Stimulated activated CD4-positive, alpha-beta T cell treated with anti-CD3 and anti-CD28 coated beads, Interleukin-2, amount 100 ng/mL, for 48 hours (primary cell): ENCODE measurements around the gene CARMIL3.
"Not testable (repeated sequence)": the region's sequence is repeated elsewhere in the genome, so short reads cannot be mapped to it uniquely, and the experiment has no call there.

ENCODE experiments used
- DNase-seq, 2 donors: peaks; one replicate each; pipeline ENCODE4 v3.0.0-alpha.2; 2020

Gene CARMIL3

DNA sequence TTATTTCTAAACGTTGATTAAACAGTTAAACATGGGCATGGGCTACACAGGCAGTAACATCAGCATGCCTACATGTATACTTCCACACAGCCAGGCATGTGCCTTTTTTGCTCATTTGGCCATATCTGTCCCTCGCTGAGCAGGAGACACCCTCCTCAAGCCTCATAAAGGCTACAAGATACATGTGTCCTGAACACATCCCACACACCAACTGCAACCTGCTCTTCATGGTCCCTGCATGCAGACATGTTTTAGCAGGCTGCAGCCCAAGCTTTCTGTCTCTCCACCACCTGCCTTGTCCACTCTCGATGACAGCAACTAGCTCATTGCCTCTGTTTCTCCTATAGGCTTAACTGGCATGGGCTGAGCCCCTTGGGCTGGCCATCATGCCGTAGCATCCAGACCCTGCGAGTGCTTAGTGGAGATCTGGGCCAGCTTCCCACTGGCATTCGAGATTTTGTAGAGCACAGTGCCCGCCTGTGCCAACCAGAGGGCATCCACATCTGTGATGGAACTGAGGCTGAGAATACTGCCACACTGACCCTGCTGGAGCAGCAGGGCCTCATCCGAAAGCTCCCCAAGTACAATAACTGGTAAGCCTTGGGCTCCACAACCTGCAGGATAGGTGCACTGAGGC lies 44.9 kb downstream of the CARMIL3 start:
- DNase-seq = no peak

DNA sequence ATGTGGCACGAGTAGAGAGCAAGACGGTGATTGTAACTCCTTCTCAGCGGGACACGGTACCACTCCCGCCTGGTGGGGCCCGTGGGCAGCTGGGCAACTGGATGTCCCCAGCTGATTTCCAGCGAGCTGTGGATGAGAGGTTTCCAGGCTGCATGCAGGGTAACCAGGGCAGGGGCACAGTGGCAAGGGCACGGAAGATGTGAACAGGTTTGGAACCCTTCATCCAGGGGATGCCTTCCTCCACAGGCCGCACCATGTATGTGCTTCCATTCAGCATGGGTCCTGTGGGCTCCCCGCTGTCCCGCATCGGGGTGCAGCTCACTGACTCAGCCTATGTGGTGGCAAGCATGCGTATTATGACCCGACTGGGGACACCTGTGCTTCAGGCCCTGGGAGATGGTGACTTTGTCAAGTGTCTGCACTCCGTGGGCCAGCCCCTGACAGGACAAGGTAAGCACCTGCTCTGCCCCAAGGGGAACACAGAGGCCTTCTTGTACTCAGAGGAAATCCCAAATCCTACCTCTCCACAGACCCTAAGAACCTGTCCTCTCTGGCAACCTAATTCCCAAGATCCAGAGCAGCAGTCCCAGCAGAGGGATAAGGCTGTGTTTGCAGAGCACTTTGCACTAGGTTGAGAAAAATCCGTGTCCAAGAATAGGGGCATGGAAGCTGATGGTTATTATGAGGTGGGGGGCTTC lies 46.6 kb downstream of the CARMIL3 start:
- no peak for DNase-seq

DNA sequence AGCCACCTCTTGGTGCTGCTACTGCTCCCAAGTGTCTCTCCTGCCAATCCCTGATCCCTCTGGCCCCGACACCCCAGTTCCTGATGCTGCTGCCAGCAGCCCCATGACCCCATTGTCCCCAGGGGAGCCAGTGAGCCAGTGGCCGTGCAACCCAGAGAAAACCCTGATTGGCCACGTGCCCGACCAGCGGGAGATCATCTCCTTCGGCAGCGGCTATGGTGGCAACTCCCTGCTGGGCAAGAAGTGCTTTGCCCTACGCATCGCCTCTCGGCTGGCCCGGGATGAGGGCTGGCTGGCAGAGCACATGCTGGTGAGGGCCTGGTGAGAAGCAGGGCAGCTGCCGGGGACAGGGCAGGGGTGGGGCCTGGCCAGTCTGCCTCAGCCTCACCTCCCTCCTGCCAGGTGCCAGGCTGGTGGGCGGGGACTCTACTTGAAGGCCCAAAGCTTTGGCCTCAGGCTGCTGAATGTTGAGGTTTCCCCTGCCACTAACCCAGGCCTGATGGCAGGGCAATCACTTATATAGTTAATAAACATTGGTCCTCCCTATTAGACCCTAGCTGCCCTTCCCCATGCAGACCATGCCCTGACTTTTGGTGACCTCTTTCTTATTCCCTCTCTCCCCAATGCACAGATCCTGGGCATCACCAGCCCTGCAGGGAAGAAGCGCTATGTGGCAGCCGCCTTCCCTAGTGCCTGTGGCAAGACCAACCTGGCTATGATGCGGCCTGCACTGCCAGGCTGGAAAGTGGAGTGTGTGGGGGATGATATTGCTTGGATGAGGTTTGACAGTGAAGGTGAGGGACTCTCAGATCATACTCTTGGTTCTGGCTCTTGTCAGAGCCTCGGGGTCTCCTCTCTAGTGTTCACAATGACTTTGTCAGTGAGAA lies 47.4 kb downstream of the CARMIL3 start:
- no peak for DNase-seq

DNA sequence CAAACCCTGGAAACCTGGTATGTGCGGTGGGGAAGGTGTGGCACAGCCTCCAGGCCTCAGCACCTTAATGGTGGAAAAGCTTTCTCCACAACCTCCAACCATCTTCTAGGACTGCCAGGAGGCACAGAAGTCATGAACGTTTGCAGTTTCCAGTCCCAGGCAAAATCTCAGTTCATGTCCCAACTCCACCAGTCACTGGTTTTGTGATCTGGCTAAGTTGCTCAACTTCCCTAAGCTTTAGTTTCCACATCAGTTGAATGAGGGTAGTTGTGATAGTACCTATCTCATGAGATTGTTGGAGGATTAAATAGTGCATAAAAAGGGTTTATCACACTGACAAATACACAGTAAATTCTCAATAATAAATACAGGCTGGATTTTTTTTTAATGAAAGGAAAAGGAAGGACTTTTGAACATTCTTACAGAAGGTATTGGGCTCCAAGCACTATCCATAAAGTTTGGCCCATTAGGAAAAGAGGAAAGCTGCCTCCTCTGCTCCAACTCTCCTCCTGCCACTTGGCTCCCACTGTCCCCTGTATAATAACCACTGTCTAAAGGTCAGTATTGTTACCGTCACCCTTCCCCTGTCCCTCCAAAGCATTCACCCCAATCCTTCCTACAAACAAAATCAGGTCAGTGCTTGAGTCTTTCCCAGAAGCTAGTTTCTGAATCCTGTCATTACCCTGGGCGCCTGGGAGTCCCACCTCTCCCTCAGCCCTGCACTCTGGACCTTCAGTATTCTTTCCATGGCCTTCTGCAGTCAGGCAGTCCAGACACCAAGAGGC lies 48.6 kb downstream of the CARMIL3 start:
- no peak for DNase-seq

DNA sequence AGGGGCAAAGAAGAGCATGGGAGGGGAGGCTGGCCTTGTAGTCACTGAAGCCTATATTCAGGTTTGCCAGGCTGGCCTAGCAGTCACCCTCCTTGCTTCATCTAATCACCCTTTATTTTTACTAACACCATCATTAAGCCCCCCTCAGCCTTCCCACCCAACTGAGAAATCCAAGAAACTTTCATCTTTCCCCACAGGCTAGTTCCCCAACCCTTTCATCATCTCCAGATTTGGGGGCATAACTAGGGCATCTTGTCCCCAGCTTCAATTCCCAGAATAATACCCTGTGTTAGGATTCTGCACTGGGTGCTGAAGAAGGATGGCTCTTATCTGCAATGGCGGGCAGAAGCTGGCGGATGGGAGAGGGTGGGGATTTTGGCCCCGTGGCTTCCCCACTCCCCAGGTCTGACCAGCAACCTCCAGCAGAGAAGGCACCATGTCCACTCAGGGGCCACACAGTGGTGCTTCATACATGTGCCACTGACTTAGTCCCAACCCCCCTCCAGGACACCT lies 49.2 kb downstream of the CARMIL3 start:
- DNase-seq = no peak

DNA sequence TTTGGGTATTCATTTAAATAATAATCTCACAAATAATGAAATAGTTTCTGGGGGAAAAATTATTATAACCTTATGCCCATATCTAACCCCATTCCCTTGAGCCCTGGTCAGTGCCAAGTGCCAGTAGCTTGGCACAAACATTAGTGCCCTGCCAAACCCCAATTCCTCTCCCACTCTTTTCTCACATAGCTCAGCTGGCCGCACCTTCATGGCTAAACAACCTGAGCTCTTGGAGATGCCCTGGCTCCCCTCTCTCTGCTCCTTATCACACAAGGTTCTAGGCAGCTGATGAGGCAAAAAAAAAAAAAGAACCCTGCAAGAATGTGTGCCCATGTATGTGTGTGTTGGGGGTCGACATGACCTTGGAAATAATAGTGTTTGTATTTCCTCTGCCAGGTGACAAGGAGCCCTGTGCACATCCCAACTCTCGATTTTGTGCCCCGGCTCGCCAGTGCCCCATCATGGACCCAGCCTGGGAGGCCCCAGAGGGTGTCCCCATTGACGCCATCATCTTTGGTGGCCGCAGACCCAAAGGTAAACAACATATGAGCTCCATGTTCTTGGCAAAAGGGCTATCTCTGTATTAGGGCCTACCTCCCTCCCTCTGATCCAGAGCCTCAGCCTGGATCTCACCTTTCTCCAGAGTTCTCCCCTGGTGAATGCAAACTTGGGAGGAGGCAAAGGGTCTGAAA lies 50.7 kb downstream of the CARMIL3 start:
- no peak for DNase-seq

DNA sequence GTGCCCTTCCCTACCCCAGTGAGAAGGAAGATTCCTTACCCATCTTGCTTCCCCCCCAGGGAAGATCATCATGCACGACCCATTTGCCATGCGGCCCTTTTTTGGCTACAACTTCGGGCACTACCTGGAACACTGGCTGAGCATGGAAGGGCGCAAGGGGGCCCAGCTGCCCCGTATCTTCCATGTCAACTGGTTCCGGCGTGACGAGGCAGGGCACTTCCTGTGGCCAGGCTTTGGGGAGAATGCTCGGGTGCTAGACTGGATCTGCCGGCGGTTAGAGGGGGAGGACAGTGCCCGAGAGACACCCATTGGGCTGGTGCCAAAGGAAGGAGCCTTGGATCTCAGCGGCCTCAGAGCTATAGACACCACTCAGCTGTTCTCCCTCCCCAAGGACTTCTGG lies 51.6 kb downstream of the CARMIL3 start:
- DNase-seq = no peak

DNA sequence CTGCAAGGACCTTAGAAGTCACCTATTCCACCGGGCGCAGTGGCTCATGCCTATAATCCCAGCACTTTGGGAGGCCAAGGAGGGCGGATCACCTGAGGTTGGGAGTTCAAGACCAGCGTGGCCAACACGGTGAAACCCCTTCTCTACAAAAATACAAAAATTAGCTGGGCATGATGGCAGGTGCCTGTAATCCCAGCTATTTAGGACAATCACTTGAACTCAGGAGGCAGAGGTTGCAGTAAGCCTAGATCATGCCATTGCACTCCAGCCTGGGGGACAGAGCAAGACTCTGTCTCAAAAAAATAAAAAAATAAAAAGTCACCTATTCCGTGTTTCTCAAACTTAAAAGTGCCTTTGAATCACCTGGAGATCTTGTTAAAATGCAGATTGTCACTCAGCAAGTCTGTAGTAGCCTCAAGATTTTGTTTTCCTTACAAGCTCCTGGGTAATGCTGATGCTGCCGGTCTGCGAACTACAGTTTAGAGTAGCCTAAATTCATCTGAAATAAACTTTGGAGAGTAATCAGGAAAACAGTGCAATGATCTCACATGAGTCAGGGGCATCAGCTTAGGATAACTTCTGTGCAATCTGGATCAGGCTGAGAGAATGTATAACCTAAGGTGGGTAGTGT lies 53.9 kb downstream of the CARMIL3 start:
- DNase-seq = not testable (repeated sequence)

DNA sequence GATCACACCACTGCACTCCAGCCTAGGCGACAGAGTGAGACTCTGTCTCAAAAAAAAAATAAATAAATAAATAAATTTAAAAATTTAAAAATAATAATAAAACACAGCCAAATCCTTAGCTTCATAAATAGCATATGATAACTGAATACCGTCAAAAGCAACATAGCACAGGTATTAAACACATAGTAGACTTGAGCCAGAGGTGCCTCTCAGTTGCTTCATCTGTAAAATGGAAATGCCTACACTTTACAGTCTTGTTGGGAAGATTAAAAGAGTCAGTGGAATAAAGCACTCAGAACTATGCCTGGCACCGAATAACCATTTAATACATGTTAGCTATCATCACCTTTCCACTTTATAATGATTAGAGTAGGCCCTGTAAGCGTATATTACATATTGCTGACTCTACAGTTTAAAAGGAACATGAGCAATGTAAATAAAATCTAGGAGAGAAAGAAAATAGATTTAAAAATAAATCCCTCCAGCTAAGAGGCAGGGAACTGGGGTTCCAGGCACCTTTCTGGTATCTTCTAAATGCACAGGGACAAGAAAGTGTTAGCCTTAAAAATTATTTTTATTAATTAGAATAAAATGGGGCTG lies 55.0 kb downstream of the CARMIL3 start:
- no peak for DNase-seq

DNA sequence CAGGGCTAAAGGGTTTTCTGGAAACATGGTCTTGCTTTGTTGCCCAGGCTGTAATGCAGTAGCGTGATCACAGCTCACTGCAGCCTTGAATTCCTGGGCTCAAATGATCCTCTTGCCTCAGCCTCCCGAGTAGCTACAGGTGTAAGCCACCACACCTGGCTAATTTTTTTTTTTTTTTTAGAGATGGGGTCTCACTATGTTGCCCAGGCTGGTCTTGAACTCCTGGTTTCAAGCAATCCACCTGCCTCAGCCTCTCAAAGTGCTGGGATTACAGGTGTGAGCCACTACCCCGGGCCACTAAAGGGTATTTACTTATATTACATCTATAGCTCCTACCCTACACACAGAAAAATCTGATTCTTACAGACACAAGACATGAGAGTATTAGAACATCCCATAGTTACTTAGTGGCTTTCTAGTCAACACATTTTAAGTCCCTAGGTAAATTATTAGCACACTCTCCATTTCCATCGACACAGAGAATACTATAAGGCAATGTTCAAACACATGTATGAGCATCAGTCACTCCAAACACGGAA lies 56.6 kb downstream of the CARMIL3 start:
- no peak for DNase-seq

DNA sequence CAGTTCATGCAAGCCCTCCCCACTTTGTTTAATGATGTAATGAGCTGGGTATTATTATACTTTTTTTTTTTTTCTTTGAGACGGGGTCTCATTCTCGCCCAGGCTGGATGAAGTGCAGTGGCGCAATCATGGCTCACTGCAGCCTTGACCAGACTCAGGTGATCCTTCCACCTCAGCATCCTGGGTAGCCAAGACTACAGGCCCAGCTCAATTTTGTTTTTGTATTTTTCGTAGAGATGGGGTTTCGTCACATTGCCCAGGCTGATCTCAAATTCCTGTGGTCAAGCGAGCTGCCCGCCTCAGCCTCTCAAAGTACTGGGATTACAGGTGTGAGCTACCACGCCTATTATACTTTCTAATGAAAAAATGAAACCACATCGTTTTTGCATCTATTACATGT lies 58.3 kb downstream of the CARMIL3 start:
- DNase-seq = no peak

DNA sequence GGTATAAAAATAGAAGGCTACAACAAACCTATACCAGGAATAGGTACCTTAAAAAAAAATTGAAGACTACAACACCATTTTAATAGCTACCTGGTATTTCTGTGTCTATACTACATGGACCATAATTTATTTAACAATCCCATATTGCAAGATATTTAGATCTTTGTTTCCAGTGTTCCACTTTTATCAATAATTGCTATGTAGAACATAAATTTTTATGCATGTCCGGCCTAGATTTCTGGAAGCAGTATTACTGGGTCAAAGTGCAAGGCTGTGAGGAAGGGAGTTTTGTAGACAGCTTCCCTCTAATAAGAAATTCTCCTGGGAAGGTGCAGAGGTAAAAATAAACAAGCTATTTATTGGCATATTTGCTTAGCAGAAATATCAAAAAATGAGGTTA lies 58.7 kb downstream of the CARMIL3 start:
- no peak for DNase-seq

DNA sequence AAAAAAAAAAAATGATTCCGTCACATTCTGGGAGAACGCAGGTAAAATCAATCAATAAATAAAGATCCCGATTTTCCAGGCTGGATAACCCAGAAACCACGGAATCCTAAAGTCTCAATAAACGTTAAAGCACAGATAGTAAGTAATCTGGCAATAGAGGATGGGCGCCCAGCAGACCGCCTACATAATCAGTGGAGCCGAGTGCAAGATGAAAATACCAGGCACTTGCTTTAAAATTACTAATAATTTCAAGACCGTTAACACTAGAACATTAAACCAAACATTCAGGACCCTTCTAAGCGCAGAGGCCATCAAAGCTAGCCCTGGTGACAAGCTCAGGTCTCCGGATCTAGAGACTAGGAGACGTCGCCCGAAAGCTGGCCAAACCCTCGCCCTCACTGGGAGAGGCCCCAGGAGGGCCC lies 61.6 kb downstream of the CARMIL3 start:
- no peak for DNase-seq

DNA sequence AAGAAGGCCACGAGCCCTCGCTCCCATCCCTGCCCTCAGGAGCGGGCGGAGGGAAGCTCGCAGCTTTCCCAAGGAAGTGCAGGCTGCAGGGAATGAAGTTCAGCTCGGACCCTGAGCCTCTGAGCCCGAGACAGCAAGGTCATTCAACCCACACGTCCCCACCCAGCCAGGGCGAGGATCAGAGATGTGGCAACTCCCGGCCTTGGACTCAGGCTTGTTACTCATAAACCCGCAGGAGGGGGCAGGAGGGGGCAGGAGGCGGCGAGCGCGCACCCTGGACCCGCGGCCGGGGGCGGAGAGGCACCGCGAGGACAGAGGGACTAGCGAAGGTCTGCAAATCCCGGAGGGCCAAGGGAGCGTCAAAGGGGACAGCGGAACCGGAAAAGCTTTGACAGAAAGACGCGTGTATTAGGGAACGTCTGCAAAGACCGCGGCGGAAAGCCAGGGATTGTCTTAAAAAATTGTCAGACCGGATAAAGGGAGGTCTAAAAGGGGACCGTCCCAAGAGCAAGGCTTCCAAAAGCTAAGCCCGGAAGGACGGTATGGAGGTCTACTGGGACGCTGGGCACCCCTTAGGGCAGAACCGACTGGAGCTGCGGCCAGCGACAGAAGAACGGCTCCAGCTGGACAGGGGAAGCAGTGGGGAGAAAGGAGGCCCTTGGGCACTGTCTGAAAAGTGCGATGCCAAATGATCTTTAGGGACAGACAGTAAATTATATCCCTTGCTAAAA lies 62.2 kb downstream of the CARMIL3 start:
- DNase-seq = peak; percentile 69 to 70

DNA sequence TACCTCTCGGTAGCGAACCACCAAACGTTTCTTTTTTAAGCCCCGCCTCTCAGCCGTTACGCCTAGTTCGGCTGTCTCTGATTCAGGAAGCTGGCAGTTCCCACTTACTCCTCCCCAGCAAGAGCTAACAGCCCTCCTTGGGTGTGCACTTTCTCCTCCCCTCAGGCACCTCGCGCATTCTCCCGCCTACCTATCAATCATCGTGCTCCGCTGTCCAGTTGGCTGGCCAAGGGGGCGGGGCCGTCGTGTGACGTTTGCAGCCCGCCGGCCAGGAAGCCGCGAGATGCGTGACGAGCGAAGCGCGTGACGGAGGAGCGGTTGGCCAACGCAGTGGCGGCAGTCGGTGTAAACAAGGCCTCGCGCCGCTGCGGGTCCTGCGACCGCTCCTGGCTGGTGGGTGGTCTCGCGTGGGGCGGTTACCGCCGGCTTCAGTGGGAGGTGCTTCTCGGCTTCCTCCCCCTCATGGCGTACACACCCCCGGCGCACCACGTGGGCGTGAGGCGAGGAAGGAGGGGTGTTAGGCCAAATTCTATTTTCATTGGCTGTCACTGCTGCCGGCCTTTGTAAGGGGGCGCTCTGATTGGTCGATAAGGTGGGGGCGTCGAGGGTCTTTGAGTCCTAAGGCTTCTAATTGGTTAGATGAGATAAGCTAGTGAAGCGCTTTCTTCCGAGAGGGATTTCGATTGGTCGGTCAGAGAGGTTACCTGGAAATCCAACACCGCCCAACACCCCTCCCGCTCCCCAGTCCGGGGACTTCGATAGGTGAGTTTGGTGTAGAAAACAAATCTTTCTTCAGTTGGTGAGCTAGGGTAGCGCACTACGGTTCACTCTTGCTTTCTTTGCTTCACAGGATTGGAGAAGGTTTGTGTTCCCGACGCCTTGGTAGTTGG lies 63.0 kb downstream of the CARMIL3 start, which contains the start of the genes DCAF11 and NRL:
Gene DCAF11 (plus strand): TSS at position 246 of the 890 bp plus-strand sequence. CDS start 818 bp downstream, outside the sequence.
Gene NRL (minus strand): TSS at position 418 of the 890 bp plus-strand sequence. CDS start 32,101 bp downstream, outside the sequence.
- DNase-seq = peak; percentile 96 to 98

DNA sequence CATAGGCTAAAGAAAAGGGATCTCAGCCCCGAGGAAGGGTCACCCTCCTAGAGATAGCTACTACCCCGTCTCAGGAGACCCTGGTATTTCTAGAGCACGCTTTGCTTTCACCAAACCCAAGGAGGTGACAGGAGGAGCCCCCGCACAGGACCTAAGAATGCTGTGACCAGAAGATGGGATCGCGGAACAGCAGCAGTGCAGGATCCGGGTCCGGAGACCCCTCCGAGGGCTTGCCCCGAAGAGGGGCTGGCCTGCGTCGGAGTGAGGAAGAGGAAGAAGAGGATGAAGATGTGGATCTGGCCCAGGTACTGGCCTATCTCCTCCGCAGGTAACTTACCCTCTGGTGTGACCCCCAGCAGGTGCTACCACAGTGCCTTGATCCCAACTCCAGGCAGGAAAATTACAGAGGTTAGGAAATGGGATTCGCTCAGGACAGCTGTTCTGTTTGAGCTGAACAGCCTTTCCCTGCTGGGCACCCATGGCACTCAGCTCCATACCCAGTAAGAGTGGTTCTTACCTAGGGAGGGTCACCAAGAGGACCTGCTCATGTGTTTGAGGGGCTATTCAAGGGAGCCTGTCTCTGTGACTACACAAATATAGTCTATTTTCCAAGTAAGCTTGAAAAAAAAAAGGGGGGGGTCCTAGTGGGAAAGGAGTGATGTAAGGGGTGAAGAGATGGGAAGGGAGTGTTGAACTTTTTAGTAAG lies 63.8 kb downstream of the CARMIL3 start:
- no peak for DNase-seq

DNA sequence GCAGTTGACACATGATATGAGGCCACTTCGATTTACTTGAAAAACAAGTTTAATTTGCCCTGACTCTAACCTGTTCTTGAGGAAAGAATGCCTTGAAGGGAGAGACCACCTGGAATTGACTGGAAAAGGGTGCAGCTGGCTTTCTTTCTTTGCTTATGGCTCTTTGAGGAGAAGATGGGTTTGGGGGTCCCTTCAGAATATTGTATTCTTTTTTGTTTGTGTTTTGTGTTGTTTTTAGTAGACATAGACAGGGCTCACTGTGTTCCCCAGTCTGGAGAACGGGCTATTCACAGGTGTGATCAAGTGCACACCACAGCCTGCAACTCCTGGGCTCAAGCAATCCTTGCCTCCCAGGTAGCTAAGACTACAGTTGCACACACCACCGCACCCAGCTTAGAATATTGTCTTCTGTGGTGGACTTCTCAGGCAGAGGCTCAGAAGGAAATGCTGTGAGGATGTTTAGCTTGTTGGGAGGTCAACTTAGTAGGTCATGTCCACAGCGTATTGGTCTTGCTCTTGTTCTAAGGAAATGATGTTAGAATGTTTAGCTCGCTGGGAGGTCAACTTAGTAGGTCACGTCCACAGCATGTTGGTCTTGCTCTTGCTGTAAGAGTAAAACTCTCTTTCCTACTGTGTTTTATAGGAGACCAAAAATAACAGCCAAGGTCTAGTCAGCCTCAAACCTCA lies 64.5 kb downstream of the CARMIL3 start:
- DNase-seq = no peak
